ENCODE results near the gene DLG2. TPM values are rescaled to one million over a fixed set of nuclear protein-coding genes. Genes with fewer than 3 reads are reported as not detected.

The DLG2 gene
- polyA plus RNA-seq, 3 donors: 0.24 to 0.39 TPM; not detected in 1

DNA sequence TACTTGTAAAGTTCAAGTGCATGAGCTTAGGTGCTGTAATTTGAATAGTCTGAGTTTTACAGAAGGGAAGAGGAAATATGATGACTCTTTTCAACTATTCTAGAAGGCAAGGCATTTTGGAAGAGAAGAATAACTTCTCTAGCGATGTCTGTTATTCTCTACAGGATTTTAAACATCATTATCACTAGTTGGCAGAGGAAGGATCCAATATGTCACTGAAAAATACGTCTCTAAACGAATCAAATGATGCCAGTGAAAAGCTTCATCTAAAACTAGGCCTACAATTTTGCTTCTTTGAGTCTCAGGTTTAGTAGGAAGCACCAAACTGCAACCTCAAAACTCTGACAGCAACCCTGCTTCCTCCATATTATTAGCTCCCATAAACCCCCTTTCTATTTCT, 581.4 kb downstream of the DLG2 start:
- H3K27me3 Mint-ChIP-seq (ENCODE audit: low read depth in 3 of 3): no peaks in the 10 kb centered on the region
- H4K20me1 ChIP-seq (ENCODE audit: insufficient read depth, low read length): no peaks in the 10 kb centered on the region
- no peaks in the 10 kb centered on the region for H3K79me2 ChIP-seq (ENCODE audit: insufficient read depth, low read length)
- H3K36me3 ChIP-seq (replicated peaks in 1 of 2; ENCODE audit: control insufficient read depth in 1 of 2, insufficient read depth in 2 of 2, low read length in 2 of 2): no peaks in the 10 kb centered on the region
- peaks cover 0 to 5% of the 10 kb centered on the region in 2 donors for H3K9me3 ChIP-seq (replicated peaks in 1 of 2; ENCODE audit: control insufficient read depth in 1 of 2, insufficient read depth in 1 of 2, low read length in 2 of 2)
- TF ChIP-seq, protein P1, sequence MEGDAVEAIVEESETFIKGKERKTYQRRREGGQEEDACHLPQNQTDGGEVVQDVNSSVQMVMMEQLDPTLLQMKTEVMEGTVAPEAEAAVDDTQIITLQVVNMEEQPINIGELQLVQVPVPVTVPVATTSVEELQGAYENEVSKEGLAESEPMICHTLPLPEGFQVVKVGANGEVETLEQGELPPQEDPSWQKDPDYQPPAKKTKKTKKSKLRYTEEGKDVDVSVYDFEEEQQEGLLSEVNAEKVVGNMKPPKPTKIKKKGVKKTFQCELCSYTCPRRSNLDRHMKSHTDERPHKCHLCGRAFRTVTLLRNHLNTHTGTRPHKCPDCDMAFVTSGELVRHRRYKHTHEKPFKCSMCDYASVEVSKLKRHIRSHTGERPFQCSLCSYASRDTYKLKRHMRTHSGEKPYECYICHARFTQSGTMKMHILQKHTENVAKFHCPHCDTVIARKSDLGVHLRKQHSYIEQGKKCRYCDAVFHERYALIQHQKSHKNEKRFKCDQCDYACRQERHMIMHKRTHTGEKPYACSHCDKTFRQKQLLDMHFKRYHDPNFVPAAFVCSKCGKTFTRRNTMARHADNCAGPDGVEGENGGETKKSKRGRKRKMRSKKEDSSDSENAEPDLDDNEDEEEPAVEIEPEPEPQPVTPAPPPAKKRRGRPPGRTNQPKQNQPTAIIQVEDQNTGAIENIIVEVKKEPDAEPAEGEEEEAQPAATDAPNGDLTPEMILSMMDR (IDR thresholded peaks at IDR 0.05): no peak
- intact Hi-C loops (cut with micrococcal nuclease): no loop called here
- no peak overlapping the region for H3K9ac ChIP-seq (ENCODE audit: insufficient read depth, low read length, poor library complexity, severe bottlenecking)
- no peaks in the 10 kb centered on the region for H3K36me3 Mint-ChIP-seq
- no peaks in the 10 kb centered on the region for H3K27me3 ChIP-seq (ENCODE audit: control insufficient read depth in 2 of 2, insufficient read depth in 2 of 2, low read length in 2 of 2)
- peaks cover 0 to 3% (median 0%) of the 10 kb centered on the region in 7 donors for H3K9me3 Mint-ChIP-seq
- no peak overlapping the region for H3K27ac Mint-ChIP-seq
- DNase-seq: no peak
- no peaks in the 10 kb centered on the region for H3K4me1 Mint-ChIP-seq
- H2AFZ ChIP-seq (ENCODE audit: insufficient read depth, low read depth, low read length, poor library complexity, severe bottlenecking): no peak overlapping the region
- H3K4me3 ChIP-seq (replicated peaks in 1 of 3; ENCODE audit: low read depth in 2 of 3, low read length in 3 of 3): no peak overlapping the region
- no peak overlapping the region for H3K27ac ChIP-seq (ENCODE audit: low read depth in 1 of 2, low read length in 2 of 2)
- no peak overlapping the region for H3K4me2 ChIP-seq (replicated peaks; ENCODE audit: extremely low read depth, low read length, poor library complexity, severe bottlenecking)
- WGBS (ENCODE audit: insufficient coverage): 100% methylated on average over 2 of the region's 3 CpGs
- H3K4me3 Mint-ChIP-seq: no peak overlapping the region
- no peaks in the 10 kb centered on the region for H3K4me1 ChIP-seq (ENCODE audit: control insufficient read depth in 1 of 2, insufficient read depth in 2 of 2, low read length in 2 of 2)

- H3K27ac Mint-ChIP-seq: no peak overlapping the region
- Histone ChIP-seq H4K20me1 (ENCODE audit: insufficient read depth, low read length) (no peaks in the 10 kb centered on the region), H2AFZ (ENCODE audit: insufficient read depth, low read depth, low read length, poor library complexity, severe bottlenecking) (no peak overlapping the region), H3K4me3 (replicated peaks in 1 of 3; ENCODE audit: low read depth in 2 of 3, low read length in 3 of 3) (no peak overlapping the region), H3K9me3 (replicated peaks in 1 of 2; ENCODE audit: control insufficient read depth in 1 of 2, insufficient read depth in 1 of 2, low read length in 2 of 2) (peaks cover 0 to 5% of the 10 kb centered on the region in 2 donors), H3K36me3 (replicated peaks in 1 of 2; ENCODE audit: control insufficient read depth in 1 of 2, insufficient read depth in 2 of 2, low read length in 2 of 2) (no peaks in the 10 kb centered on the region), H3K27ac (ENCODE audit: low read depth in 1 of 2, low read length in 2 of 2) (no peak overlapping the region), H3K9ac (ENCODE audit: insufficient read depth, low read length, poor library complexity, severe bottlenecking) (no peak overlapping the region), H3K27me3 (ENCODE audit: control insufficient read depth in 2 of 2, insufficient read depth in 2 of 2, low read length in 2 of 2) (no peaks in the 10 kb centered on the region), H3K79me2 (ENCODE audit: insufficient read depth, low read length) (no peaks in the 10 kb centered on the region), H3K4me2 (replicated peaks; ENCODE audit: extremely low read depth, low read length, poor library complexity, severe bottlenecking) (no peak overlapping the region), H3K4me1 (ENCODE audit: control insufficient read depth in 1 of 2, insufficient read depth in 2 of 2, low read length in 2 of 2) (no peaks in the 10 kb centered on the region)
- H3K4me3 Mint-ChIP-seq: no peak overlapping the region
- H3K27me3 Mint-ChIP-seq (ENCODE audit: low read depth in 3 of 3): no peaks in the 10 kb centered on the region
- no peaks in the 10 kb centered on the region for H3K36me3 Mint-ChIP-seq
- no peak for DNase-seq
- TF ChIP-seq, protein P1 (IDR thresholded peaks at IDR 0.05): no peak
- H3K4me1 Mint-ChIP-seq: no peaks in the 10 kb centered on the region
- 100% methylated on average over 1 of the region's 3 CpGs for WGBS (ENCODE audit: insufficient coverage)
- intact Hi-C loops (cut with micrococcal nuclease): no loop called here
- peaks cover 0 to 3% (median 0%) of the 10 kb centered on the region in 7 donors for H3K9me3 Mint-ChIP-seq
Observed at GRCh38 chr11:85044911-85045310, 582.2 kb downstream of the DLG2 start.

Data from CD14-positive monocyte (primary cell).